HG03103 (cell line): ENCODE data around the gene TENM4.

Experiments used
- ATAC-seq: cut with Tn5 transposase; IDR thresholded peaks from one replicate; pipeline ENCODE4 v1.9.1; 2021; ENCODE audit warnings: low read depth; ENCODE audit not compliant: unreplicated experiment

TENM4 gene

DNA sequence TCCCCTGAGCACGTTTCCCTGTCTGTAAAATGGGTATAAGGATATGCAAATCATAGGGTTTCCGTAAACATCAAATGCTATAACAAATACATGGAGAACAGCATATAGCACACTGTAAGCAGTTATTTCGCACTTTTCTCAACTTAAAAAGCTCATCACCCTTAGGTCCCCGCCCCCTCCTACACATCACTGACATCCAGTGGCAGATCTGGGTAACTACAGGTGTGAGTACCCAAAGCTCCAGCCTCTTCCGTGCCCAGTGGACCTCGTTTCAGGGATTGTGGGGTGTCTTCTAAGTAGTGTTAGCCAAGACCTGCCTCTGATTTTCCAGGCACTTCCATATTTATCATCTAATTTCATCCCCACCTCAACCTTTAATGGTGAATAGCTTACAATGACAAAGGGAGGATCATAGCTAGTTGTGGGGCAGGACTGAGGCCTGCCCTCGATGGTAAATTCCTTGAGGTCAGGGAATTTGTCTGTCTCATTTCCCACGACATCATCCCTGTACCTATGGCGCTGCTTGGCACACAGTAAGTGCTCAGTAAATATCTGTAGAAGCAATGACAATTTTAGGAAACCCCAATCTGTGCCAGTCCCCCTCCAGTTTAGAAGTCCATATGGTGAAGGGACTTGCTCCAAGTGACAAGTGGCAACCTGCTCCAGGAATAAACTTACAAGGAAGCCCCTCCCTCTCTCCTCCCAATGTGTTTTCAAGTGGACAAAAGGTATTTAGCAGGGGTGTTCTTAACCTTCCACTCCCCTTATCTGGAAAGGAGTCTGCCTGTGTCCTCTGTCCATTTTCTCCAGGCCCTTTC, 340.5 kb downstream of the TENM4 start:
- ATAC-seq = peak; percentile 97

DNA sequence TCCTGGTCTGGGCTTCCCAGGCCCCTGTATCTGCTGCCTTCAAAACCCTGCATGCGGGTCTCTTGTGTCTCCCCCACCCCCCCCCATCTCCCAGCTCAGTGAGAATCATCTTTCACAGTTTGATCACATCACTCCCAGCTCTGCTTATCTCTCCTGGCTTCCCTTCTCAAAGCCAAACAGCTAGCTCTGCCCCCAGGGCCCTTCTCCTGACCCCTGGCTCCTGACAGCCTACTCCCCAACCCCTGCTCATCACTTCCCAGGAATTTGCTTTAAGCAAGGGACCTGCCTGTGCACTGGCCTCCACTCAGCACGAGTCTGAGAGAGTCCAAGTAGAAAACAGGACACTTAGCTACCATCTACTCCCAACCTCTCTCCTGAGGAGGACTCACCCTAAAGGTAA, 342.7 kb downstream of the TENM4 start:
- ATAC-seq = no peak

DNA sequence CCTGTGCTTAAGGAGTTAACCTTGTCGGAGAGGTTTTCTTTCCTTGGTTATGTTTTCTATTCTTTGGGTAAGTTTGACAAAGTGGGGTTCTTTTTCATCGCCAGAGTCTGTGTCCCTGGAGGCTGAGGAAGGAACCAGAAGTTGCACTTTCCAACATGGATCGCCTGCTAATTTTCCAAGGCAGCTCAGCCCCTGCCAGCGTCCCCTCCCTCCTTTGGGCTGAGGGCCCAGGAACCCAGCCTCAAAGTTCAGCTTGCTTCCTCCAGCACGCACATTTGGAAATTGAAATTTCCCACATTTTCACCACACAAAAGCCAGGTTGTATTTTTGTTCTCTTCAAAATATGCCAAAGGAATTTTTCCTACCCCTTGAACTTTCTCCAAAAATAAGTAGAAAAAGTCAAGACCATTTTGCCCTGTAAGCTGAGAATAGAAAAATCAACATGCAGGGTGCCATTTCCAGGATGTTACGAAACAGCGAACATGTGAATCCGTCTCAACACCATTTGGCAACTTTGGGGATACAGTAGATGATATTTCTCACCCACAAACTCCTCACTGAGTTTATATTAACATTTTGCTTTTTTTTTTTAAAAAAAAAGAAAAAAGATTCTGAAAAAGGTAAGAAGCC, 343.5 kb downstream of the TENM4 start:
- no peak for ATAC-seq

DNA sequence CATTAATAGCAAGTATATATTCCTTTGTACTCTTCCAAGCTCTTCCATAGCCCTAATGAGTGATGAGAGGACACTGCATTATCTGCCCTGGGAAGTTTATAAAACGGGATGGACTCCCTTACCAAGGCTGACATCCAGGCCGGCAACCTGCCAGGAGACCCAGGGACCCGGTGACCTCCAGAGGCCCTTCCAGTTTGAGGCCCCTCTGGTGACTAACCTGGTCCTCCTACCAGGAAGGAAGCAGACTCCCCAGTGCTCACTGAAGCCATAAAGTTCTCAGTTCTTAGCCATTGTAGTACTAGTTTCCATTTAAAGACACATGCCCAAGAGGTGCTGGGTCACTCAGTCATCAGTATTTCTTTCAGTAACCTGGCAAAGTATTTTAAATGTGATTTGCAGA, 345.4 kb downstream of the TENM4 start:
- ATAC-seq = no peak

DNA sequence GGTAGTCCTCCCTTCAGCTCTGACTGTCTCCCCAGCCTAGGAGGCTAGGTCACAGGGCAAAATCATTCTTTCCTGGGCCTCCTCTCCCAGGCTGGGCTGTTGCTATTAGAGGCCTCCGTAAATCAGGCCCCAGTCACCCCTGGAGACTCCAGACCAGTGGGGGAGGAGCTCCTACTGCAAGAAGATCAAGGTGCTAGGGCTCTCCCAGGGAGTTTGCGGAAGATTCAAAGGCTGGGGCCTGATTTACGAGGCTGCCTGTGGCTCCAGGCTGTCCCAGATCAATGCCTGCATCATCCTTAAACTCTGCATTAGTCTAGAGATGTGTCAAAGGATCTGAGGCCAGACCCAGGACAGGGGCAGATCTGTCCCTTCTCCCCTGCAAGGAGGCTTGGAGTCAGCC, 346.2 kb downstream of the TENM4 start:
- ATAC-seq = no peak

DNA sequence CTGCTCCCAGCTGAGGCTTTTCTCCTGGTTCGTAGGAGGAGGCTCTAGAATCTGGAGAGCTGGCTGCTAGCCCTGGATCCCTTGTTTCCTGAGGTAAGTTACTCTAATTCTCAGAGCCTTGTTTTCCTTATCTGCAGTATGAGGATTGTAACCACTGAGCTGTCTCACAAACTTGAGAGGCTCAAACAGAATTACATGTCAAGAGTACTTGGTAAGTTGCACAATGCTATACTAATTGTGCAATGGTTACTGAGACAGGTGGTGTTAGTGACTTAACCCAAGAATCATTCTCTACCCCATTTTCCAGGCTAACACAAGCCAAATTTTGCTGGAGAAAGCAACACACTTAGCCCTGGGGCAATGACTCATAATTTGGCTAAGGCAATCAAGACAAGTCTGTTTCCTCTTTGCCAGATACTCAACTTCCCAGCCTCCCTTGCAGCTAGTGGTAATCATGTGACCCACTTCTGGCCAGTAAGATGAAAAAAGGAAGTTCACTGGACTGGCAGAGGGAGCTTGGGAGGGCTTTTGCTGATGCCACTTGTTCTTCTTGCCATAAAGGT, 348.0 kb downstream of the TENM4 start:
- ATAC-seq = no peak

DNA sequence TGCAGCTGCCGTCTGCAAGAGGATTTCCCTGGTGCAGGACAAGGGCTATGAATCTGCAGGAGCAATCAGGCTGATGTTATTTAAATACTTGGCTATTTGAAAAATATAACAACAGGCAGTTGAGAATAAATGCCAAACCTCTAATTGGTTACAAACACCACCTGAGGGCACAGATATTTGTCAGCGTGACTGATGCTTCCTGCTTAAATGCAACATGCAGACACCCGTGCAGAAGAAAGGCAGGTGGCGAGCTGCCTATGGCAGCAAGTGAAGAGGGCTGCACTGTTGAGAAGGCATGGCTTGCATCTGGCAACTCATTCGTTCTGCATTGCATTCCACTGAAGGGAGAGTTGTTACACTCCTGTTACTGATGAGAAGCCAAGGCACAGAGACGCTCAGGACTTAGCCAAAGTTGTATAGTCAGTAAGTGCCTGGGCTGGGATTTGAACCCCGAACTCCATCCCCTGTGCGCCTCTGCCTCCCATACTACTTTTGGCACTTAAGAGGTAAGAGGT, 350.6 kb downstream of the TENM4 start:
- ATAC-seq = no peak

DNA sequence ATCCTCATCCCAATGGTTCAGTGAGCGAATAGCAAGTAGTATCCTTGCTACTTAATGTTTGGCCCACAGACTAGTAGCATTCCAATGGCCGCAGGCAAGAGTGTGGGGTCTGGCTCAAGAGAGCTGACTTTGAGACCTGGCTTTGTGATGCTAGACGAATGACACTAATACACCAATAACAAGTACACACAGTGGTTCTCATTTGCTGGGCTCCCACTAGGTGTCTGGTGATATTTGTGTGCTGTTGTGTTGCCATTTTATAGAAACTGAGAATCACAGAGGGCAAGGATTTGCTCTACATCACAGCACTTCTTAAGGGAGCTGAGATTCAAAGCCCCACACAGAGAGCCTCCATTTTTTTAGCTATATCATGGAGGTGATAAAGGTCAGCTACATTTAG, 351.2 kb downstream of the TENM4 start:
- no peak for ATAC-seq

DNA sequence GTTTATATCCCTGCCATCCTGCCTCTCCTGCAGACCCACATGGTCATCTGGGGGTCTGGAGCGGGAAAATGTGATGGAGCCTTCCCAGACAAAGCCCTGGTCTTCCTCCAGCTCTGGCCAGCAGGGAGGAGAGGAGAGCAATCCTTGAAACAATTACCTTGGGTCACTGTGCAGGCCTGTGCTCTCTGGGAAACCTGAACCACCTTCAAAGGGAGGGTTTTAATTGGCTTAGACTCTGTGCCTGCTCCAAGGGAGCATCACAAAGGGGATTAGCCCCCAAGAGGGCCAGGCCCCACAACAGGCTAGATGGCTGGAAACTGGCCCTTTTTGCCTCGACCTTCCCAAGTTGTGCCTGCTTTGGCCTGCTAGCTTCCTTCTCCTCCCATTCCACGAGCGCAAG, 351.9 kb downstream of the TENM4 start:
- ATAC-seq = no peak

DNA sequence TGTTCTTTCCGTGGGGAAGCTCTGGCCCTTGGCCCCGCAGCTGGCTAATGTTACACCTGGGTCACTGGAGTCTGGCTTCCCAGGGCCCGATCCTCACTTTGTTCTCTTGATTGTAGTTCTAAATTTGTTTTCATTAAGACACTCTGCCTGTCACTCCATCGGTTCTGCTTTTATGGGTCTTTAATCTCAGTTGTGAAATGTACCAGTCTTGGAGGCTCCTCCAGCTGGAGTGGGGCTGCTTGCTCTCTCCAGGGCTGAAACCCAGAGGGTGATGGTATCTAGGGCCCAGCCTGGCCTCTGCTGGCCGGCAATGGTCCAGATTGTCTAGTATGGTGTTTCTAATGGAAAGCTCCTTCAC, 352.9 kb downstream of the TENM4 start:
- ATAC-seq = no peak

DNA sequence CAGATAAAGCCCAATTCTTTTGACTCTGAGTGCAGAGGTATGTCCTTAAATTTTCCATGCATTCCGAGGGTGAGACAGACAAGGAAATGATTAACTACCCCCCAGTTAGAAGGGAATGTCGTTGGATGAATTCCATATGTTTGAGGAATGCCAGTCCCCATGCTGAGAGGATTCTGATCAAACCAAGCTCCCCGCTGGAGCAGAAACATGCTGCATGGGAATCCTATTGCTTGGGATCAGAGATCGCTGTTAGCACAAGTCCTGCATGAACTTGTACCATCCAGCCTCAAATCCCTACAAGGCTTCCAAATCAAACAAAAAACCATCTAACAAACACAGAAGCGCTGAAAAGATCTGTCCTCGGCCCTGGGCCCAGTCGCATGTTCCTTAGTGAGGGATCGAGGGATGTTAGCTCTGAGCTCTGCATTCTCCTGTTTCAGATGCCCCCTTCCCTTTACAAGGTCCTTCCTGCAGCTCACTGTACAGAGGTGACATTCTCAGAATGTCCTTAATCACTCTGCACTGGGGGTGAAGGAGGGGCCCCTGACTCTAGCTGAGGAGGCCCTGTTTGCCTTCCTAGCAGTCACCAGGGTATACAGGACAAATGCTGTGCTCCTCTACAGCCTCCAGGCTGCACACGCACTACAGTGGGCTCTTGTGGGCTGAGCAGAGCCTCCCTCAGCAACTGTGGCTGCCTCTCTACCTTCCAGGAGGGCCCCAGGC, 353.4 kb downstream of the TENM4 start:
- no peak for ATAC-seq

DNA sequence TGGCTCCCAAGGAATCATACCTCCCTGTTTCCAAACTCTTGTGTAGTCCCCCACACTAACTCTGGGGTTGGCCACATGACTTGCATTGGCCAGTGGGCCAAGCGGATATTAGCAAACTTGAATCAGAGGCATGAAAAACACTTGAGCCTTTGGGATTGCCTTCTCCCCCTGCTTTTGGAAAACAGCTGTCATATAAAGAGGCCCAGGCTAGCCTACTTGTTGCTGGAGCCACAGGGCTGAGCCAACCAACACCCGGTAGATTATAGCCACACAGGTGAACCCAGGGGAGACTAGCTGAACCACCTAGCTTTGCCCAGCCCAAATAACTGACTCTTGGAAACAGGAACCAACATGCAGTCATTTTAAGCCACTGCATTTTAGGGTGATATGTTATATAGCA, 354.8 kb downstream of the TENM4 start:
- no peak for ATAC-seq

DNA sequence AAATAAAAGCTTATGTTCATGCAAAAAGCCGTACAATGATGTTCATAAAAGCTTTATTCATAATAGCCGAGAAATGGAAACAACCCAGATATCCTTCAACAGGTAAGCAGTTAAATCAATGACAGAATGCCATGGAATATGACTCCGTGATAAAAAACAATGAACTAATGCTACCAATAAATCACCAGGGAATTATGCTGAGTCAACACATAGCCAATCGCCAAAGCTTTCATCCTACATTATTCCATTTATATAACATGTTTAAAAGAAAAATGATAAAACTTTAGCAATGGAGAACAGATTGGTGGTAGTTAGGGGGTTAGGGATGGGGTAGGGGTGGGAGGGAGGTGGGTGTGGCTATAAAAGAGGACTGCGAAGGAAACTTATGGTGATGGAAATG, 356.4 kb downstream of the TENM4 start:
- no peak for ATAC-seq

DNA sequence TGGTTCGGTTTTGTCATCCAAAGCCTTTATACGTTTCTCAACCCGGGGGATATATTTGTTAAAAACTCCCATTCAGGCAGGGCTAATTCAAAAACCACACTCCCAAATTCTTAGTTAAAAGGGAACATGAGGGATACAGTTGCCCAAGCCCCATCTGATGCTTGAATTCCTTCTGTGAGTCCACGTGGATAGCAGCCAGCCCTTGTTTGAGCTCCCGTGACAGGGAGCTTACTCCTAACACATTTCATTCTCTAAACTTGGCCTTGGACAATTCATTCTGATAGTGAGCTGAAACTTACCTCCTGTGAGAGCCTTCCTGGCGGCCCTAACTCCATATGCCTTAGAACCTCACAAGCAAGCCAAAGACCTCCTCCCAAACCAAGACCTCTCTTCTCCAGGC, 357.5 kb downstream of the TENM4 start:
- no peak for ATAC-seq

DNA sequence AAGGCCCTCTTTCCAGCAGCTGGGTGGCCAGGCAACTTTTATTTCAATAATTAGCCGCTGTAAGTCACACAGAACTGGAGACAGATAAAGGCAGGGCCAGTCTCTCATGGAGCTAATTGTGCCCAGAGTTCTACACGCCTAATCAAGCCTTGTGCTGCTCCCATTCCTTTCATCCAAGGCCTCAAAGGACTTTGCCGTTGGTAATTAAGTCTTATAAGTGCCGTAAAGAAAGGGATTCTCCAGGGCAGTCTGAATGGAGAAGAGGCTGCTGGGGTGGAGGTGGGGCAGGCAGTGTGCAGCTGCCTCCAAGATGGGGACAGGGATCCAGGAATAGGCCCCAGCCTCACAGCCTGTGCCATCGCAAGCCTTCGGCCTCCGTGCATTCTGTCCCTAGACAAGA, 357.9 kb downstream of the TENM4 start:
- no peak for ATAC-seq

DNA sequence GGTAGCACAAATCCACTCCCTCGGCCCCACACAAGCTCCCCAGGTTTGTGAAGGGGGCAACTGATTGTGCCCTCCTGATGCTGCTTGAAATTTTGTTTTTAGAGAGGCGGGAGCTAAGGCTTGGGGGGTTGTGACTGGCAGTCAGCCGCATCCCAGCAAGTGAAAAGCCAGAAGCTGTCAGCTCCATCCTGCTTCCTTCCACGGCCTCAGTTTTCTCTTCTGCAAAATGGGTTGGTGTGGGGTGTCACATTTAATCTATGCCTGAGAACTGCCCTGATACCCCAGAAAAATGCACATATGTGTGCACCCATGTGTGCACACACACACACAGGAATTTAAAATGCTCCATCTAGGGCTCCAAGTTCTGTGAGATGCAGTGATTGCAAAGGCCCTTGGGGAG, 358.6 kb downstream of the TENM4 start:
- ATAC-seq = no peak

DNA sequence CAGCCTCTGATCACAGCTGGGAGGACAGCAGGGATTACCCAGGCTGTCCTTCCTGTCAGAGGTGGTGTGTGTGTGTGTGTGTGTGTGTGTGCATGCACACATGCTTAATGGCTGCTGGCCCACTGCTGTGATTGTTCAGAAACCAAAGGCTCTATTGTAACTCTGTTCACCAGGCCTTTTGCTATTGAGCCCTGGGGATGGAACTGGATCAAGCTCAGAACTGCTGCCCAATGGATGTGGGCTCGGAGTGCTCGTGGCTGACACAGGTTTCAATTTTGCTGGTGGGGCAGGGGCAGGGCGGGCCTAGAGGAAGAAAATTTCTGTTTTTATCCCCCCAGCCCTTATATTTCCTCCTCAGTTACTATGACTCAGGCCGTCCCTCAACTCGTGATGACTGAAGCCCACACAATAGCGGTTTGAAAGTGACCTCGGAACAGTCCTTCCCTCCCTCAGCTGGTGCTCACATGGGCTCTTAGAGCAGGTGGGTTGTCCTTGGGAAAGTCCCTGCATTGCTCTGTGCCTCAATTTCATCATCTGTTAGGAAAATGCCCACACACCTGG, 359.3 kb downstream of the TENM4 start:
- ATAC-seq = no peak

DNA sequence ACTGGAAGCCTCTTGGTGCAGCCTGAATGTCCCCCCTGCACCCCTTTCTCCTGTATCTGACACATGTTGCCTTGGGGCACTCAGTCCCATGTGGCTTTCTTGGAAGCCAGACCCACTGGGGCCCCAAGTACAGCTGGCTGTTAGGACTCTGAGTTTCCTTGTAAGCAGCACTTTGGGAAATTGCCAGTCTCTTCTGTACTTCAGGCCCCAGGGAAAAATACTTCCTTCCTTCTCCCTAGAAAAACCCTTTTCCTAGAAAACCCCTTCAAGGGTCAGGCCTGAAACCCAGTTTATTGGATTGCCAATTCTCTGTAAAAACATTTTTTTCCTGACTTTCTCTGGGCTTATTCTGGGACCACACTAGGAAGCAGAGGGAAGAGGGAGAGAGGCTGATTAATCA, 360.3 kb downstream of the TENM4 start:
- ATAC-seq = no peak

DNA sequence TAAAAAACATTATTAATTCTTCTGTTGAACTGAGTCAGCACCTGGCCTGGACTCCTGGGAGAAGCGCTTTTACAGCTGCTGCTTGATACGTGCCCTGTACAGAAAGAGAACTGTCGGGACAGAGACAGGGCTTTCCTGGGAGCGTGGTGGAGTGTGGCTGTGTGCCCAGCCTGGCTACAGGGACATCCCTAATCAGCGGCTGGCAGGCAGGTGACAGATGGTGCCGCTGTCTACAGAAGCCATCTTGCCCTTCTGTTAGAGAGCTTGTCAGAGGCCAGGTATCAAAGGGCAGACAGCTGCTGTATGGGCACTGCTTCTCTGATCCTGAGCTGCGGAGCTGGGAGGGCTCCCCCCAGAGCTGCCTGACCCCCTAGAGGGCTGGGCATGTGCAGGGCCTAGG, 361.8 kb downstream of the TENM4 start:
- ATAC-seq = no peak

DNA sequence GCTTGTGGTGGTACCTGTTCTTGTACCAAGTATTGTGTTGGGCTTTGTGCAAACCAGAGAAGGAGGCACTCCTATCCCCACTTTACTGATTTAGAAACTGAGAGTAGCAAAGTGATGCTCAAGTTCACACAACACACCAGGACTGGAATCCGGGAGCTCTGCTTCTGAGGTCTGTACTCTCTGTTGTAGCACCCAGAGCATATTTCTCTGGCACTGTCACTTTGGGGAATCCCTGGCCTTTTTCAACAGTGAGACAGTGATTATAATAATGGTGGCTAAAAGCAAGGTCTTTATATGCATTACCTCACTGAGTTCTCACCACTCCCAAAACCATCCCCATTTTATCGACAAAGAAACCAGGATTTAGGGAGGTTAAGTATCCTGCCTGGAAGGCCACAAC, 362.4 kb downstream of the TENM4 start:
- no peak for ATAC-seq

DNA sequence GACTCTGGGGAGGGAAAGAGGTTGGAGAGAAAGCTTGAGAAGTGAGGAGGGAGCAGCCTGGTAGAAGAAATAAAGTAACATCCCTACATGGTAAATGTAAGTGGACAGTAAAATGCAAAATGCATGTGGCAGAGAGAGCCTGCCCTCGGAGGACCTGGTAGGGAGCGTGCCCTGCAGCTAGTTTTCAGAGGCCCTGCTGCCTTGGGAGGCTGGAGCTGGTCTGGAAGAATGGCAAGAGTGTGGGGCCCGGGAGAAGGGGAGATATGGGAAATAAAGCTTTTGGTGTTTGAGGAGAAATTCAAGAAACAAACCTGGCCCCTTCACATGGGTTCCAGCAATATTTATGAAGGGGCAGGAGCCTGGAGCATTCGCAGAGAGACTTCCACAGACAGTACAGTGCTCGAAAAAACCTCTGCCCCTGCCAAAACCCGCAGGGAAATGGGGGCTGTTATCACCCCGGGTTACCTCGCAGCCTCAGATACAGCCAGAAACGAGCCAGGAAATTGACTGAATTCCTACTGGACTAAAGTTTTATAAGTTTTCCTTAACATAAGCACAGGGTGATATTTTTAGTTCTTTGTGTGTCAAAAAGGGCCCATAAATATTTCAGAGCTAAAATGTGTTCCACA, 363.0 kb downstream of the TENM4 start:
- no peak for ATAC-seq
